Uterus (tissue), 4 donors: ENCODE data around the gene UBXN6. TPM values are rescaled to one million over a fixed set of nuclear protein-coding genes. Genes with fewer than 3 reads are reported as not detected.

Source experiments
- DNase-seq, 2 donors: peaks; one replicate each; pipeline ENCODE4 v3.0.0-alpha.2; 2019 to 2020
- H3K27ac ChIP-seq, 2 donors: fragments of 200-600 bp; sonication (generic); 1 replicate in 1 of 2; 2 replicates in 1 of 2; pipeline ENCODE4 v1.5.1; 2016 to 2018
- H3K27me3 ChIP-seq, 2 donors: fragments of 200-600 bp; sonication (generic); one replicate each; pipeline ENCODE4 v1.5.1; 2018 to 2019; ENCODE audit warnings: control low read depth in 1 of 2
- H3K36me3 ChIP-seq, 2 donors: fragments of 200-600 bp; sonication (generic); one replicate each; pipeline ENCODE4 v1.5.1; 2019; ENCODE audit warnings: control low read depth in 1 of 2
- H3K4me1 ChIP-seq, 2 donors: fragments of 200-600 bp; sonication (generic); one replicate each; pipeline ENCODE4 v1.5.1; 2018 to 2019; ENCODE audit warnings: control low read depth in 1 of 2
- H3K4me3 ChIP-seq, 2 donors: fragments of 200-600 bp; sonication (generic); 1 replicate in 1 of 2; 2 replicates in 1 of 2; pipeline ENCODE4 v1.5.1; 2018 to 2019; ENCODE audit warnings: mild to moderate bottlenecking in 1 of 2
- H3K9me3 ChIP-seq, 2 donors: fragments of 200-600 bp; sonication (generic); one replicate each; pipeline ENCODE4 v1.5.1; 2019; ENCODE audit warnings: control low read depth in 1 of 2
- POLR2A ChIP-seq, 2 donors: fragments of 450-650 bp; IDR thresholded peaks; one replicate each; pipeline ENCODE4 v1.6.1; 2016; ENCODE audit warnings: antibody characterized with exemption in 2 of 2, mild to moderate bottlenecking in 1 of 2, moderate library complexity in 1 of 2
- intact Hi-C: fragments of 100-400 bp; cut with DNase I; formaldehyde crosslinking; loops from one replicate; pipeline ENCODE4 v1.15.1; 2023; ENCODE audit warnings: low total_unique reads
- total RNA-seq, 4 donors: library from RNA; depleted of rRNA in 3 of 4; stranded (reverse); fragments of >200 nt in 3 of 4; gene quantifications; one replicate each; pipeline versions ENCODE4 v1.1.0 to v1.2.4, GENCODE V29; 2014 to 2023
- TF ChIP-seq, protein P1 (sequence below), 4 experiments: fragments of 200-600 bp in 2 of 4; fragments of 450-650 bp in 2 of 4; sonication (generic) in 2 of 4; IDR thresholded peaks; one replicate each; pipeline ENCODE4 v1.5.1; 2016 to 2019; ENCODE audit warnings: antibody characterized with exemption in 4 of 4, mild to moderate bottlenecking in 2 of 4, moderate library complexity in 1 of 4
- donor health status: DM: yes; HTN: yes; CAD: no.

Gene UBXN6
- total RNA-seq, 4 donors from 2014 or later: 61.5 to 266 (median 90.0) TPM

- H3K27me3 ChIP-seq: no peaks in the 10 kb centered on the region
- H3K36me3 ChIP-seq: no peaks in the 10 kb centered on the region
- intact Hi-C loops: no loop called here
- H3K4me1 ChIP-seq: no peaks in the 10 kb centered on the region
- TF ChIP-seq, protein P1, sequence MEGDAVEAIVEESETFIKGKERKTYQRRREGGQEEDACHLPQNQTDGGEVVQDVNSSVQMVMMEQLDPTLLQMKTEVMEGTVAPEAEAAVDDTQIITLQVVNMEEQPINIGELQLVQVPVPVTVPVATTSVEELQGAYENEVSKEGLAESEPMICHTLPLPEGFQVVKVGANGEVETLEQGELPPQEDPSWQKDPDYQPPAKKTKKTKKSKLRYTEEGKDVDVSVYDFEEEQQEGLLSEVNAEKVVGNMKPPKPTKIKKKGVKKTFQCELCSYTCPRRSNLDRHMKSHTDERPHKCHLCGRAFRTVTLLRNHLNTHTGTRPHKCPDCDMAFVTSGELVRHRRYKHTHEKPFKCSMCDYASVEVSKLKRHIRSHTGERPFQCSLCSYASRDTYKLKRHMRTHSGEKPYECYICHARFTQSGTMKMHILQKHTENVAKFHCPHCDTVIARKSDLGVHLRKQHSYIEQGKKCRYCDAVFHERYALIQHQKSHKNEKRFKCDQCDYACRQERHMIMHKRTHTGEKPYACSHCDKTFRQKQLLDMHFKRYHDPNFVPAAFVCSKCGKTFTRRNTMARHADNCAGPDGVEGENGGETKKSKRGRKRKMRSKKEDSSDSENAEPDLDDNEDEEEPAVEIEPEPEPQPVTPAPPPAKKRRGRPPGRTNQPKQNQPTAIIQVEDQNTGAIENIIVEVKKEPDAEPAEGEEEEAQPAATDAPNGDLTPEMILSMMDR (IDR thresholded peaks at IDR 0.05): no peak
- no peak for TF ChIP-seq POLR2A (IDR thresholded peaks at IDR 0.05)
- no peak overlapping the region for H3K4me3 ChIP-seq
- no peak overlapping the region for H3K27ac ChIP-seq
- H3K9me3 ChIP-seq: no peaks in the 10 kb centered on the region
- no peak for DNase-seq
These were observed 10.1 kb downstream of the UBXN6 start for GRCh38 chr19:4447327-4448146.

DNA sequence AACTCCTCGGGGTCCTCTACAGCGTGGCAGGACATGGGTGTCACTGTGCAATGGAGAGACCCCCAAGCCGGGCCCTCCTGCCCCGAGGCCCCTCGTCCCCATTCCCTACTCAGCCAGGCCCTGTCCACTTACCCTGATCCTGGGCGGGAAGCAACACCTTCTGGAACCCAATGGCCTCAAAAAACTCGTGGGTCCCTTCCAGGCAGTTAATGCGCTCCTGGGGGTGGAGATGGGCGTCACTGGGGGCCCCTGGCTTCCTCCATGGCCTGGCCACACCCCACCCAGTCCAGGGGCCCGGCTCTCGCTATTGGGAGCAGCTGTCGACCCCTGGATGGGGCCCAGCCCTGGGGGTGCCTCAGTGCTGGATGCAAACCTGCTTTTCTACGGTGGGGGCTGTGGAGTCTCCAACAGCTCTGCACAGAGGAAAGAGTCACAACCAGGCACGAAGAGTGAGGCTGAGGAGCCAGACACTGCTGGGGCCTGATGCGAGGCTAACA, 10.8 kb downstream of the UBXN6 start:
- H3K27ac ChIP-seq: no peak overlapping the region
- no peak for TF ChIP-seq POLR2A (IDR thresholded peaks at IDR 0.05)
- TF ChIP-seq, protein P1 (IDR thresholded peaks at IDR 0.05): no peak
- intact Hi-C loops: no loop called here

GRCh38 chr19:4445963-4446703, 11.5 kb downstream of the UBXN6 start:
- intact Hi-C loops: no loop called here
- no peaks in the 10 kb centered on the region for H3K36me3 ChIP-seq
- TF ChIP-seq, protein P1 (IDR thresholded peaks at IDR 0.05): no peak
- TF ChIP-seq POLR2A (IDR thresholded peaks at IDR 0.05): no peak

More for the DNA sequence above, 10.8 kb downstream of the UBXN6 start:
- H3K36me3 ChIP-seq: no peaks in the 10 kb centered on the region
- no peaks in the 10 kb centered on the region for H3K27me3 ChIP-seq
- H3K9me3 ChIP-seq: no peaks in the 10 kb centered on the region
- no peak for DNase-seq
- no peak overlapping the region for H3K4me3 ChIP-seq
- no peaks in the 10 kb centered on the region for H3K4me1 ChIP-seq

GRCh38 chr19:4444765-4445741, 12.5 kb downstream of the UBXN6 start:
- Histone ChIP-seq H3K36me3 (no peaks in the 10 kb centered on the region), H3K4me1 (no peaks in the 10 kb centered on the region)
- DNase-seq: no peak

More at GRCh38 chr19:4445963-4446703, 11.5 kb downstream of the UBXN6 start:
- Histone ChIP-seq H3K4me3 (no peak overlapping the region), H3K27me3 (no peaks in the 10 kb centered on the region), H3K4me1 (no peaks in the 10 kb centered on the region), H3K27ac (no peak overlapping the region), H3K9me3 (no peaks in the 10 kb centered on the region)
- no peak for DNase-seq

More at GRCh38 chr19:4444765-4445741, 12.5 kb downstream of the UBXN6 start:
- intact Hi-C loops: no loop called here
- Histone ChIP-seq H3K27me3 (no peaks in the 10 kb centered on the region), H3K27ac (no peak overlapping the region), H3K4me3 (no peak overlapping the region), H3K9me3 (no peaks in the 10 kb centered on the region)
- TF ChIP-seq POLR2A (IDR thresholded peaks at IDR 0.05): no peak
- TF ChIP-seq, protein P1 (IDR thresholded peaks at IDR 0.05): no peak
